HepG2 (cell line): Measurements from ENCODE around the gene LITAF. TPM values are rescaled to one million over a fixed set of nuclear protein-coding genes. Genes with fewer than 3 reads are reported as not detected.

Experiments used
- ATAC-seq: fragments of 200-7000 bp; cut with Tn5 transposase; 3 replicates; pipeline ENCODE4 v1.9.1; 2020; ENCODE audit warnings: mild to moderate bottlenecking, moderate library complexity
- BruUV-seq: library from RNA; stranded (reverse); fragments of 400-500 nt; replicated peaks from 2 replicates; lab custom pipeline; 2021; lab: Mats Ljungman, UMichigan
- CTCF ChIA-PET: fragments of 300-600 bp; formaldehyde crosslinking; extraction: SDS; loops from one replicate; lab custom pipeline; 2021; ENCODE audit warnings: low total read pairs, inconsistent platforms, low intra/inter-chr PET ratio; lab: Yijun Ruan, JAX
- POLR2A ChIA-PET: fragments of 350-600 bp; sonication (Branson Sonifier 250); formaldehyde crosslinking; loops from one replicate; lab custom pipeline; 2020; ENCODE audit warnings: antibody characterized with exemption, inconsistent platforms; lab: Yijun Ruan, JAX
- DNase-seq: peaks from one replicate; pipeline ENCODE4 v3.0.0-alpha.2; 2015; ENCODE audit warnings: low spot score
- FAIRE-seq: peaks from 3 replicates; lab custom pipeline; 2011; peaks lifted over from hg19 to GRCh38; lab: Jason Lieb, UNC
- H2AFZ ChIP-seq: one replicate; pipeline ENCODE4 v1.6.1; 2011; ENCODE audit warnings: low read length, inconsistent platforms
- H3K27ac ChIP-seq: fragments of 300-600 bp; 3 replicates; pipeline ENCODE4 v1.8.0; 2011; ENCODE audit warnings: mixed run types, mild to moderate bottlenecking, mixed read lengths, low read length, inconsistent platforms; ENCODE audit not compliant: insufficient read depth; ENCODE audit errors: extremely low read length
- H3K27me3 ChIP-seq, 2 experiments: fragments of 200-600 bp in 1 of 2; 2 replicates in 1 of 2; 3 replicates in 1 of 2; pipeline versions ENCODE4 v1.6.0 to v1.8.0; 2011; ENCODE audit warnings: low read length in 2 of 2, mild to moderate bottlenecking in 2 of 2, moderate library complexity in 2 of 2, inconsistent platforms in 1 of 2; ENCODE audit not compliant: insufficient read depth in 2 of 2, control insufficient read depth in 1 of 2
- H3K36me3 ChIP-seq, 2 experiments: fragments of 200-600 bp in 1 of 2; replicated peaks in 1 of 2; 2 replicates in 1 of 2; 3 replicates in 1 of 2; pipeline versions ENCODE4 v1.5.1 to v1.8.0; 2011; ENCODE audit warnings: low read length in 2 of 2, inconsistent platforms in 1 of 2; ENCODE audit not compliant: insufficient read depth in 2 of 2, control insufficient read depth in 1 of 2
- H3K4me1 ChIP-seq: 2 replicates; pipeline ENCODE4 v1.5.1; 2012; ENCODE audit warnings: low read length, inconsistent platforms; ENCODE audit not compliant: insufficient read depth
- H3K4me2 ChIP-seq: 2 replicates; pipeline ENCODE4 v1.6.0; 2011; ENCODE audit warnings: low read depth, low read length, inconsistent platforms
- H3K4me3 ChIP-seq, 3 experiments: fragments of 200-600 bp in 1 of 3; sonication (generic), shearing (Covaris generic) in 1 of 3; replicated peaks in 1 of 3; 2 replicates each; pipeline ENCODE4 v1.5.1; 2011 to 2016; ENCODE audit warnings: low read length in 3 of 3, inconsistent platforms in 2 of 3, low read depth in 2 of 3, mild to moderate bottlenecking in 2 of 3, control low read depth in 1 of 3, mixed read lengths in 1 of 3; ENCODE audit not compliant: insufficient read depth in 1 of 3
- H3K79me2 ChIP-seq: one replicate; pipeline ENCODE4 v1.6.1; 2011; ENCODE audit warnings: low read length, inconsistent platforms; ENCODE audit not compliant: insufficient read depth
- H3K9ac ChIP-seq: 2 replicates; pipeline ENCODE4 v1.6.0; 2011; ENCODE audit warnings: mild to moderate bottlenecking, low read depth, low read length, inconsistent platforms; ENCODE audit not compliant: insufficient read depth
- H3K9me3 ChIP-seq: 2 replicates; pipeline ENCODE4 v1.5.1; 2012; ENCODE audit warnings: mild to moderate bottlenecking, low read length
- H4K20me1 ChIP-seq: 2 replicates; pipeline ENCODE4 v1.6.0; 2011; ENCODE audit warnings: inconsistent platforms, mild to moderate bottlenecking, low read length, moderate library complexity; ENCODE audit not compliant: insufficient read depth
- BCLAF1 ChIP-seq: fragments of 450-650 bp; IDR thresholded peaks from 2 replicates; pipeline ENCODE4 v1.6.1; 2017; ENCODE audit warnings: mild to moderate bottlenecking
- CENPT ChIP-seq: sonication (generic); formaldehyde crosslinking; IDR thresholded peaks from 2 replicates; pipeline ENCODE4 v1.8.0; 2022; ENCODE audit warnings: low read depth, mild to moderate bottlenecking, moderate library complexity, missing genetic modification reagents
- FOXC1 ChIP-seq: sonication (generic); formaldehyde crosslinking; IDR thresholded peaks from 2 replicates; pipeline ENCODE4 v1.8.0; 2022; ENCODE audit warnings: mild to moderate bottlenecking, missing genetic modification reagents, borderline replicate concordance
- GATAD1 ChIP-seq: IDR thresholded peaks from 2 replicates; pipeline ENCODE4 v1.6.1; 2016; ENCODE audit warnings: missing genetic modification reagents, missing compliant biosample characterization
- GFI1 ChIP-seq: sonication (generic); formaldehyde crosslinking; IDR thresholded peaks from 2 replicates; pipeline ENCODE4 v1.5.0; 2020; ENCODE audit warnings: missing genetic modification reagents, mild to moderate bottlenecking, borderline replicate concordance
- HNF4A ChIP-seq: sonication (generic); formaldehyde crosslinking; IDR thresholded peaks from 2 replicates; pipeline ENCODE4 v1.4.0; 2020; ENCODE audit warnings: missing genetic modification reagents
- HOXD1 ChIP-seq: sonication (generic); formaldehyde crosslinking; IDR thresholded peaks from 2 replicates; pipeline ENCODE4 v1.5.0; 2020; ENCODE audit warnings: missing genetic modification reagents
- NFKB2 ChIP-seq: sonication (generic); formaldehyde crosslinking; IDR thresholded peaks from 2 replicates; pipeline ENCODE4 v1.4.0; 2020; ENCODE audit warnings: missing genetic modification reagents, borderline replicate concordance
- NONO ChIP-seq, 2 experiments: fragments of 450-650 bp in 1 of 2; sonication (generic) in 1 of 2; formaldehyde crosslinking in 1 of 2; IDR thresholded peaks in 1 of 2; conservative IDR thresholded peaks in 1 of 2; 2 replicates each; pipeline versions ENCODE4 v1.6.1 to v1.8.0; 2017 to 2022; ENCODE audit warnings: mild to moderate bottlenecking in 1 of 2, missing genetic modification reagents in 1 of 2, moderate library complexity in 1 of 2
- NRL ChIP-seq: sonication (generic); formaldehyde crosslinking; IDR thresholded peaks from 2 replicates; pipeline ENCODE4 v1.5.0; 2020; ENCODE audit warnings: missing genetic modification reagents, mild to moderate bottlenecking, moderate library complexity, borderline replicate concordance
- PITX1 ChIP-seq: sonication (generic); formaldehyde crosslinking; IDR thresholded peaks from 2 replicates; pipeline ENCODE4 v1.5.1; 2020; ENCODE audit warnings: mild to moderate bottlenecking, missing genetic modification reagents
- POGZ ChIP-seq: sonication (generic); formaldehyde crosslinking; IDR thresholded peaks from 2 replicates; pipeline ENCODE4 v1.4.0; 2020; ENCODE audit warnings: mild to moderate bottlenecking, missing genetic modification reagents
- RBM39 ChIP-seq: fragments of 200-400 bp; formaldehyde crosslinking; IDR thresholded peaks from one replicate; pipeline ENCODE4 v1.6.1; 2018; ENCODE audit warnings: antibody characterized with exemption, mild to moderate bottlenecking, low read depth, low read length; ENCODE audit not compliant: poor library complexity, severe bottlenecking
- ZKSCAN1 ChIP-seq: fragments of 150-350 bp; IDR thresholded peaks from 2 replicates; pipeline ENCODE4 v1.6.1; 2014; ENCODE audit warnings: low read length
- ZMYM2 ChIP-seq: sonication (generic); formaldehyde crosslinking; IDR thresholded peaks from 2 replicates; pipeline ENCODE4 v1.8.0; 2022; ENCODE audit warnings: mild to moderate bottlenecking, missing genetic modification reagents
- ZNF292 ChIP-seq: sonication (generic); formaldehyde crosslinking; IDR thresholded peaks from 2 replicates; pipeline ENCODE4 v1.8.1; 2022; ENCODE audit warnings: mild to moderate bottlenecking, low read depth, missing genetic modification reagents, borderline replicate concordance
- ZNF331 ChIP-seq: sonication (generic); formaldehyde crosslinking; IDR thresholded peaks from 2 replicates; pipeline ENCODE4 v1.4.0; 2020; ENCODE audit warnings: missing genetic modification reagents
- ZNF362 ChIP-seq: sonication (generic); formaldehyde crosslinking; IDR thresholded peaks from 2 replicates; pipeline ENCODE4 v1.4.0; 2020; ENCODE audit warnings: missing genetic modification reagents, mild to moderate bottlenecking, borderline replicate concordance
- ZNF761 ChIP-seq: sonication (generic); formaldehyde crosslinking; conservative IDR thresholded peaks from 2 replicates; pipeline ENCODE4 v1.4.0; 2020; ENCODE audit warnings: mild to moderate bottlenecking, missing genetic modification reagents
- WGBS: methylation state at CpG from one replicate; pipeline ENCODE4 v1.1.6; 2017; ENCODE audit warnings: low lambda C conversion rate; 5-methylcytosine and 5-hydroxymethylcytosine counted together
- in situ Hi-C: cut with HindIII; loops from 2 replicates; pipeline ENCODE4 v1.10.0; 2017; ENCODE audit warnings: low pct_unique_long_range_greater_than_20kb; ENCODE audit not compliant: extremely low pct_ligation_motif_present
- intact Hi-C: fragments of 100-400 bp; cut with micrococcal nuclease; formaldehyde crosslinking; loops from one replicate; pipeline ENCODE4 v1.10.0; 2022; ENCODE audit not compliant: unreplicated experiment
- polyA plus RNA-seq, 8 experiments: library from polyadenylated mRNA; depleted of rRNA in 3 of 8; stranded (reverse) in 7 of 8; unstranded in 1 of 8; fragments of >200 nt; fragmentation: Illumina TruSeq in 4 of 8; extraction: Trizol in 4 of 8; gene quantifications; 2 replicates each; pipeline versions ENCODE4 v1.2.1 to v1.2.3, GENCODE V29; 2011 to 2016; ENCODE audit warnings: low read depth in 4 of 8, missing spikeins in 1 of 8, mixed read lengths in 1 of 8; ENCODE audit not compliant: insufficient read depth in 1 of 8
- total RNA-seq, 5 experiments: library from RNA; depleted of rRNA; stranded (reverse); fragments of >200 nt; fragmentation: Illumina TruSeq; extraction: Trizol; gene quantifications; 2 replicates each; pipeline ENCODE4 v1.2.3, GENCODE V29; 2016; ENCODE audit warnings: low read depth in 1 of 5

Gene LITAF
- total and polyA plus RNA-seq, 2 of the 13 experiments (the other 11 are each of a cell fraction or from before 2014, with no cell fraction given): 80.1 to 141 TPM

- Histone ChIP-seq H3K36me3 (no peaks in the 10 kb centered on the region), H3K9ac (peak overlapping the region; percentile 19; the same call in 1 of the 2 replicates), H3K4me3 (peak overlapping the region in 1 of 3 experiments; percentile 34; a peak in 2 of 6 replicates), H3K4me2 (peak overlapping the region; percentile 67), H2AFZ (no peak overlapping the region), H3K27ac (no peak overlapping the region), H3K4me1 (peaks cover 65% of the 10 kb centered on the region), H3K9me3 (no peaks in the 10 kb centered on the region), H3K79me2 (no peaks in the 10 kb centered on the region), H3K27me3 (peaks cover 0 to 2% of the 10 kb centered on the region in 2 experiments; a peak in 1 of 5 replicates), H4K20me1 (no peaks in the 10 kb centered on the region)
- ChIA-PET POLR2A (interaction anchor here (0.6 to 2.2 kb wide), 10 partner anchors 8 to 213 kb away, joined by 3 to 8 read pairs (median 4); partner anchors contain the start of genes TXNDC11 and ZC3H7A), CTCF (interaction anchor here (1.2 kb wide), 1 partner anchor 98 kb away, joined by 3 read pairs; no protein-coding TSS in a partner anchor)
- ATAC-seq (peak; percentile 78), FAIRE-seq (peak; percentile 72), DNase-seq (peak; percentile 78)
- WGBS: 18% methylated on average over 12 of the region's 12 CpGs
- intact Hi-C loops (loop anchor here (2.0 kb wide), 1 partner anchor 35 kb away; no protein-coding TSS in a partner anchor), in situ Hi-C loops (no loop called here)
- no TSS peak for BruUV-seq
- TF ChIP-seq PITX1 (CRISPR knock-in tag) (0 out of 2 replicates have a peak, but pooled peaks have one; percentile 24), HNF4A (CRISPR knock-in tag) (0 out of 2 replicates have a peak, but pooled peaks have one; percentile 4), ZNF331 (CRISPR knock-in tag) (0 out of 2 replicates have a peak, but pooled peaks have one; percentile 12), NFKB2 (CRISPR knock-in tag) (peak; percentile 37; the same call in 1 of the 2 replicates), GATAD1 (CRISPR knock-in tag) (no peak), ZNF362 (CRISPR knock-in tag) (peak; percentile 88), ZKSCAN1 (no peak), GFI1 (CRISPR knock-in tag) (no peak), CENPT (CRISPR knock-in tag) (no peak), FOXC1 (peak; percentile 37; the same call in 1 of the 2 replicates), RBM39 (peak; percentile 13), NRL (CRISPR knock-in tag) (0 out of 2 replicates have a peak, but pooled peaks have one; percentile 9), BCLAF1 (no peak), NONO (IDR thresholded peaks at IDR 0.05) (no peak), NONO (CRISPR knock-in tag; conservative IDR thresholded peaks at IDR 0.05) (0 out of 2 replicates have a peak, but pooled peaks have one; percentile 17), ZNF761 (CRISPR knock-in tag) (0 out of 2 replicates have a peak, but pooled peaks have one; percentile 3), POGZ (CRISPR knock-in tag) (no peak), ZNF292 (CRISPR knock-in tag) (peak; percentile 41; the same call in 1 of the 2 replicates), HOXD1 (CRISPR knock-in tag) (no peak), ZMYM2 (CRISPR knock-in tag) (peak; percentile 60; the same call in 1 of the 2 replicates)
These were observed 43.5 kb upstream of the LITAF start for GRCh38 chr16:11630046-11630767.
